SU-DHL-6 (cell line): ENCODE measurements around the gene SULT1C2.

ENCODE experiments used
- H2AFZ ChIP-seq: fragments of 200-600 bp; sonication (generic); 2 replicates; pipeline ENCODE4 v1.6.1; 2014; ENCODE audit warnings: low read depth, mild to moderate bottlenecking, moderate library complexity, mixed read lengths, antibody characterized with exemption, low read length; ENCODE audit not compliant: severe bottlenecking
- H3F3A ChIP-seq: fragments of 200-600 bp; shearing (Covaris generic); 2 replicates; pipeline ENCODE4 v1.6.0; 2016; ENCODE audit warnings: antibody characterized with exemption, mild to moderate bottlenecking; ENCODE audit not compliant: insufficient read depth
- H3K27ac ChIP-seq: fragments of 200-600 bp; sonication (generic); 2 replicates; pipeline ENCODE4 v1.5.1; 2016; ENCODE audit warnings: low read depth, mild to moderate bottlenecking, low read length, moderate library complexity, mixed read lengths
- H3K27me3 ChIP-seq: fragments of 200-600 bp; sonication (generic), shearing (Covaris generic); 2 replicates; pipeline ENCODE4 v1.6.0; 2014; ENCODE audit warnings: mild to moderate bottlenecking, low read length
- H3K36me3 ChIP-seq: fragments of 200-600 bp; sonication (generic); 2 replicates; pipeline ENCODE4 v1.6.1; 2014; ENCODE audit warnings: mild to moderate bottlenecking, low read length, mixed read lengths
- H3K4me2 ChIP-seq: fragments of 300-600, 200-600 bp; shearing (Covaris generic), sonication (generic); 2 replicates; pipeline ENCODE4 v1.6.0; 2014; ENCODE audit warnings: low read length, low read depth, mild to moderate bottlenecking; ENCODE audit not compliant: poor library complexity, severe bottlenecking
- H3K4me3 ChIP-seq: fragments of 200-600 bp; sonication (generic); 2 replicates; pipeline ENCODE4 v1.5.1; 2014; ENCODE audit warnings: antibody characterized with exemption, low read length, mild to moderate bottlenecking, mixed read lengths; ENCODE audit not compliant: insufficient read depth, poor library complexity, severe bottlenecking
- H3K79me2 ChIP-seq: fragments of 200-600 bp; sonication (generic); 2 replicates; pipeline ENCODE4 v1.6.1; 2014; ENCODE audit warnings: mild to moderate bottlenecking, low read length, moderate library complexity; ENCODE audit not compliant: insufficient read depth
- H3K9ac ChIP-seq: fragments of 200-600 bp; sonication (generic); 2 replicates; pipeline ENCODE4 v1.7.0; 2014; ENCODE audit warnings: mild to moderate bottlenecking, low read length
- H3K9me2 ChIP-seq: fragments of 200-600 bp; sonication (generic); replicated peaks from 2 replicates; pipeline ENCODE4 v1.6.1; 2014; ENCODE audit warnings: low read length; ENCODE audit not compliant: insufficient read depth
- H3K9me3 ChIP-seq: fragments of 200-600 bp; sonication (generic); 2 replicates; pipeline ENCODE4 v1.6.1; 2014; ENCODE audit warnings: low read length, mixed read lengths; ENCODE audit not compliant: insufficient read depth
- H4K20me1 ChIP-seq: fragments of 200-600 bp; sonication (generic); 2 replicates; pipeline ENCODE4 v1.6.1; 2014; ENCODE audit warnings: low read depth, mild to moderate bottlenecking, antibody characterized with exemption, low read length, moderate library complexity, mixed read lengths
- CTCF ChIP-seq: fragments of 200-600 bp; sonication (generic); IDR thresholded peaks from one replicate; pipeline ENCODE4 v1.5.1; 2017; ENCODE audit warnings: antibody characterized with exemption, mild to moderate bottlenecking, low read length, moderate library complexity; ENCODE audit not compliant: insufficient read depth, poor library complexity, severe bottlenecking
- EZH2phosphoT487 ChIP-seq: fragments of 200-600 bp; sonication (generic), shearing (Covaris generic); conservative IDR thresholded peaks from 2 replicates; pipeline ENCODE4 v1.6.1; 2018; ENCODE audit warnings: mild to moderate bottlenecking, antibody characterized with exemption, low read length, moderate library complexity, mixed read lengths

The SULT1C2 gene

GRCh38 chr2:108288534-108289106 lies at the start of gene SULT1C2:
SULT1C2 (plus strand) TSS chr2:108288895; CDS start chr2:108293668, 4,773 bp downstream.
- H3K27ac ChIP-seq: no peak within 1 kb of the TSS

DNA sequence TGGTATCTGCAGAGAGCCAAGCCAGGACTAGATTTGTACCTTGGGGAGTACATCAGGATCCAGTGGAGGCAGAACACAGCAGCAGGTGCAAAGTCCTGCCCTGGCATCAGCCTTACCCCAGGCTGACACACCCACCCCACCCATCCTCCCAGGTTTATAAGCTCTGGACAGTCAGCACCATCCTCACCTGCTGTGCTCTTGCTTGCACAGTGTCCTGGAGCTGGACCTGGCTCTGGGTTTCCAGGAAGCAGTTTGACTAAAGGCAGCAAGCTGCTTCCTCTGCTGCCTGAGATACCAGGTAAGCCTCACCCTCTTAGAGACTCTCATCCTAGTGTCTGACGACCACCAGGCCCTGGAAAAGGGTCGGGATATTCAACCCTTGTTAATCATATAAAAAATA lies 48.9 kb upstream of the SULT1C2 start, which contains the start of gene SULT1C3:
SULT1C3 (plus strand) TSS at position 183 of the 400 bp plus-strand sequence. CDS start 7,227 bp downstream, outside the sequence.
- no peak for TF ChIP-seq CTCF
- no peak for TF ChIP-seq EZH2phosphoT487
- Histone ChIP-seq H2AFZ (no peak within 1 kb of the TSS), H3K4me3 (no peak within 1 kb of the TSS), H4K20me1 (no peaks in the 10 kb centered on the region), H3K27me3 (no peaks in the 10 kb centered on the region), H3K36me3 (no peaks in the 10 kb centered on the region), H3K4me2 (no peak within 1 kb of the TSS), H3K27ac (no peak within 1 kb of the TSS), H3K9me2 (no peaks in the 10 kb centered on the region), H3K9me3 (no peaks in the 10 kb centered on the region), H3K79me2 (no peaks in the 10 kb centered on the region), H3F3A (no peaks in the 10 kb centered on the region), H3K9ac (no peak within 1 kb of the TSS)

More at GRCh38 chr2:108288534-108289106, at the start of gene SULT1C2:
- Histone ChIP-seq H4K20me1 (no peaks in the 10 kb centered on the region), H3K9me2 (no peaks in the 10 kb centered on the region), H3F3A (no peaks in the 10 kb centered on the region), H3K4me2 (no peak within 1 kb of the TSS), H3K79me2 (no peaks in the 10 kb centered on the region), H3K9me3 (no peaks in the 10 kb centered on the region), H3K9ac (no peak within 1 kb of the TSS), H3K36me3 (no peaks in the 10 kb centered on the region), H3K27me3 (no peaks in the 10 kb centered on the region), H3K4me3 (no peak within 1 kb of the TSS), H2AFZ (no peak within 1 kb of the TSS)
- no peak for TF ChIP-seq CTCF

GRCh38 chr2:108240966-108241365 lies 47.7 kb upstream of the SULT1C2 start:
- Histone ChIP-seq H3K4me2 (no peak overlapping the region), H3K9me3 (no peaks in the 10 kb centered on the region), H3K36me3 (no peaks in the 10 kb centered on the region), H3K27ac (no peak overlapping the region), H3K79me2 (no peaks in the 10 kb centered on the region), H4K20me1 (no peaks in the 10 kb centered on the region), H3K9me2 (no peaks in the 10 kb centered on the region), H3K27me3 (no peaks in the 10 kb centered on the region), H3F3A (no peaks in the 10 kb centered on the region), H3K4me3 (no peak overlapping the region), H2AFZ (no peak overlapping the region), H3K9ac (no peak overlapping the region)
- TF ChIP-seq CTCF (no peak), EZH2phosphoT487 (no peak)
